Fibroblast of pulmonary artery (primary cell): ENCODE measurements around the gene SIPA1L3.

Experiments
- DNase-seq: peaks from one replicate; pipeline ENCODE4 v3.0.0-alpha.2; 2010; ENCODE audit warnings: low read depth
- H3K4me3 ChIP-seq: replicated peaks from 2 replicates; pipeline ENCODE4 v1.5.1; 2011; ENCODE audit warnings: low read depth, mild to moderate bottlenecking, control low read depth, low read length, moderate library complexity
- CTCF ChIP-seq: IDR thresholded peaks from 2 replicates; pipeline ENCODE4 v1.5.1; 2011; ENCODE audit warnings: mild to moderate bottlenecking, control low read depth, low read length, inconsistent platforms; ENCODE audit errors: missing control alignments

SIPA1L3 gene

GRCh38 chr19:38202504-38202903 is 295.5 kb downstream of the SIPA1L3 start:
- DNase-seq = no peak
- no peak for TF ChIP-seq CTCF
- no peak overlapping the region for H3K4me3 ChIP-seq

- no peak overlapping the region for H3K4me3 ChIP-seq
- no peak for DNase-seq
- TF ChIP-seq CTCF = no peak
Observed at GRCh38 chr19:38203197-38203596, 296.2 kb downstream of the SIPA1L3 start.

- no peak for DNase-seq
- no peak overlapping the region for H3K4me3 ChIP-seq
- no peak for TF ChIP-seq CTCF
Observed at GRCh38 chr19:38204096-38204495, 297.1 kb downstream of the SIPA1L3 start.

- no peak for DNase-seq
- no peak overlapping the region for H3K4me3 ChIP-seq
- TF ChIP-seq CTCF = no peak
Observed at GRCh38 chr19:38204728-38205127, 297.7 kb downstream of the SIPA1L3 start.

- TF ChIP-seq CTCF = no peak
- no peak for DNase-seq
- no peak overlapping the region for H3K4me3 ChIP-seq
Observed at GRCh38 chr19:38206006-38206745, 299.2 kb downstream of the SIPA1L3 start.

GRCh38 chr19:38206928-38207327 is 299.9 kb downstream of the SIPA1L3 start:
- TF ChIP-seq CTCF = no peak
- H3K4me3 ChIP-seq = no peak overlapping the region
- no peak for DNase-seq

GRCh38 chr19:38207543-38207942 is 300.5 kb downstream of the SIPA1L3 start:
- no peak for TF ChIP-seq CTCF
- H3K4me3 ChIP-seq = no peak overlapping the region
- DNase-seq = no peak
